ENCODE results near the gene CCDC88C. TPM values are rescaled to one million over a fixed set of nuclear protein-coding genes. Genes with fewer than 3 reads are reported as not detected.

Gene CCDC88C
- total RNA-seq, 1 donor = 0.36 TPM

GRCh38 chr14:91309756-91310280 is 107.8 kb downstream of the CCDC88C start:
- Histone ChIP-seq H2AFZ (ENCODE audit: low read length) (no peak overlapping the region), H3K9me3 (ENCODE audit: low read depth, low read length) (no peaks in the 10 kb centered on the region), H3K4me1 (ENCODE audit: insufficient read depth, low read length) (no peaks in the 10 kb centered on the region), H3K4me3 (ENCODE audit: insufficient read depth, low read length) (no peak overlapping the region), H4K20me1 (ENCODE audit: insufficient read depth, low read length) (no peaks in the 10 kb centered on the region), H3K79me2 (ENCODE audit: insufficient read depth, low read length) (no peaks in the 10 kb centered on the region), H3K27me3 (ENCODE audit: insufficient read depth, low read length) (peaks cover 7% of the 10 kb centered on the region), H3K27ac (ENCODE audit: low read depth, low read length) (no peak overlapping the region), H3K4me2 (ENCODE audit: insufficient read depth, low read length) (no peak overlapping the region), H3K36me3 (ENCODE audit: insufficient read depth, low read length) (no peaks in the 10 kb centered on the region)
- TF ChIP-seq, protein P1, sequence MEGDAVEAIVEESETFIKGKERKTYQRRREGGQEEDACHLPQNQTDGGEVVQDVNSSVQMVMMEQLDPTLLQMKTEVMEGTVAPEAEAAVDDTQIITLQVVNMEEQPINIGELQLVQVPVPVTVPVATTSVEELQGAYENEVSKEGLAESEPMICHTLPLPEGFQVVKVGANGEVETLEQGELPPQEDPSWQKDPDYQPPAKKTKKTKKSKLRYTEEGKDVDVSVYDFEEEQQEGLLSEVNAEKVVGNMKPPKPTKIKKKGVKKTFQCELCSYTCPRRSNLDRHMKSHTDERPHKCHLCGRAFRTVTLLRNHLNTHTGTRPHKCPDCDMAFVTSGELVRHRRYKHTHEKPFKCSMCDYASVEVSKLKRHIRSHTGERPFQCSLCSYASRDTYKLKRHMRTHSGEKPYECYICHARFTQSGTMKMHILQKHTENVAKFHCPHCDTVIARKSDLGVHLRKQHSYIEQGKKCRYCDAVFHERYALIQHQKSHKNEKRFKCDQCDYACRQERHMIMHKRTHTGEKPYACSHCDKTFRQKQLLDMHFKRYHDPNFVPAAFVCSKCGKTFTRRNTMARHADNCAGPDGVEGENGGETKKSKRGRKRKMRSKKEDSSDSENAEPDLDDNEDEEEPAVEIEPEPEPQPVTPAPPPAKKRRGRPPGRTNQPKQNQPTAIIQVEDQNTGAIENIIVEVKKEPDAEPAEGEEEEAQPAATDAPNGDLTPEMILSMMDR (IDR thresholded peaks at IDR 0.05; ENCODE audit: extremely low read depth, low read depth, low read length) = no peak
- DNase-seq (ENCODE audit: insufficient read length, low spot score, missing footprints) = no peak

GRCh38 chr14:91308337-91308736 is 109.3 kb downstream of the CCDC88C start:
- no peak overlapping the region for H2AFZ ChIP-seq (ENCODE audit: low read length)
- no peak overlapping the region for H3K27ac ChIP-seq (ENCODE audit: low read depth, low read length)
- no peaks in the 10 kb centered on the region for H3K79me2 ChIP-seq (ENCODE audit: insufficient read depth, low read length)
- H3K9me3 ChIP-seq (ENCODE audit: low read depth, low read length) = no peaks in the 10 kb centered on the region
- no peaks in the 10 kb centered on the region for H3K4me1 ChIP-seq (ENCODE audit: insufficient read depth, low read length)
- H3K36me3 ChIP-seq (ENCODE audit: insufficient read depth, low read length) = no peaks in the 10 kb centered on the region
- peaks cover 14% of the 10 kb centered on the region for H3K27me3 ChIP-seq (ENCODE audit: insufficient read depth, low read length)
- no peak for DNase-seq (ENCODE audit: insufficient read length, low spot score, missing footprints)
- TF ChIP-seq, protein P1 (IDR thresholded peaks at IDR 0.05; ENCODE audit: extremely low read depth, low read depth, low read length) = no peak
- no peak overlapping the region for H3K4me3 ChIP-seq (ENCODE audit: insufficient read depth, low read length)
- H4K20me1 ChIP-seq (ENCODE audit: insufficient read depth, low read length) = no peaks in the 10 kb centered on the region
- no peak overlapping the region for H3K4me2 ChIP-seq (ENCODE audit: insufficient read depth, low read length)

DNA sequence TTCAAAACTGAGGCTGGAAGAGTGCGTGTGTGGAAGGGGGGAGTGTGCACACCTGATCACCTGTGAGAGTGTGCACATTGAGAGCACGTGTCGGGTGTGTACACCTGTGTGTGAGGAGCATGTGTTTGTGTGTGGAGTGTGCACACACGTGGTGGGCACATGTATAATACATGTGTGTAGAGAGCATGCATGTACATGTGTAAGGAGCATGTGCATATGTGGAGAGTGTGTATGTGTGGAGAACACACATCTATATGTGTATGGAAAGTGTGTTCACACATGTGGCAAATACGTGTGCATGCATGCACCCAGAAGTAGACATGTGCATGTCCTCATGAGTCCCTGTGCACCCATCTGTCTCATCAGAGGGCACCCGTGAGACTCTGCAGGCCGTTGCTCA is 110.0 kb downstream of the CCDC88C start:
- Histone ChIP-seq H4K20me1 (ENCODE audit: insufficient read depth, low read length) (no peaks in the 10 kb centered on the region), H3K36me3 (ENCODE audit: insufficient read depth, low read length) (no peaks in the 10 kb centered on the region), H3K9me3 (ENCODE audit: low read depth, low read length) (no peaks in the 10 kb centered on the region), H2AFZ (ENCODE audit: low read length) (no peak overlapping the region), H3K4me3 (ENCODE audit: insufficient read depth, low read length) (no peak overlapping the region), H3K27ac (ENCODE audit: low read depth, low read length) (no peak overlapping the region), H3K4me1 (ENCODE audit: insufficient read depth, low read length) (no peaks in the 10 kb centered on the region), H3K27me3 (ENCODE audit: insufficient read depth, low read length) (peaks cover 14% of the 10 kb centered on the region), H3K4me2 (ENCODE audit: insufficient read depth, low read length) (no peak overlapping the region), H3K79me2 (ENCODE audit: insufficient read depth, low read length) (no peaks in the 10 kb centered on the region)
- TF ChIP-seq, protein P1 (IDR thresholded peaks at IDR 0.05; ENCODE audit: extremely low read depth, low read depth, low read length) = no peak
- DNase-seq (ENCODE audit: insufficient read length, low spot score, missing footprints) = no peak

DNA sequence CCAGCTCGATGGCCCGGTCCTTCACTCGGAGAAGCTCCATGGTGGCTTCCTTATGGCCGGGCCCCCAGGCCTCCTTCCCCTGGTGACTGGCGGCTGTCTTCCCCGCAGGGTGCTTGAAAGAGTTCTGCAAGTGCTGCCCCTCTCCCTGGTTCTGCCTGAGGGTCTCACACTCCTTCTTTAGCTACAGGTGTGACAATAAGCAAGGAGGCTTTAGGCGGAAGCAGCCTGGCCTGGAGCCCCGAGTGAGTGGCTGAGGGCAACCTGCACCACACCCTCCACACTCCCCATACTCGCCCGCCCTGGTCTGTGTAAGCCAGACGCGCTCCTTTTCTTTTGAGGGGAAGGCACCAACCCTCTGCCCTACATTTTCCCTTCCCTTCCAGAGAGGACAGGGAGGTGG is 110.6 kb downstream of the CCDC88C start:
- no peaks in the 10 kb centered on the region for H3K9me3 ChIP-seq (ENCODE audit: low read depth, low read length)
- H3K4me2 ChIP-seq (ENCODE audit: insufficient read depth, low read length) = no peak overlapping the region
- DNase-seq (ENCODE audit: insufficient read length, low spot score, missing footprints) = no peak
- no peaks in the 10 kb centered on the region for H3K36me3 ChIP-seq (ENCODE audit: insufficient read depth, low read length)
- H3K79me2 ChIP-seq (ENCODE audit: insufficient read depth, low read length) = no peaks in the 10 kb centered on the region
- H3K4me1 ChIP-seq (ENCODE audit: insufficient read depth, low read length) = no peaks in the 10 kb centered on the region
- peaks cover 14% of the 10 kb centered on the region for H3K27me3 ChIP-seq (ENCODE audit: insufficient read depth, low read length)
- no peaks in the 10 kb centered on the region for H4K20me1 ChIP-seq (ENCODE audit: insufficient read depth, low read length)
- no peak overlapping the region for H3K27ac ChIP-seq (ENCODE audit: low read depth, low read length)
- TF ChIP-seq, protein P1 (IDR thresholded peaks at IDR 0.05; ENCODE audit: extremely low read depth, low read depth, low read length) = no peak
- no peak overlapping the region for H2AFZ ChIP-seq (ENCODE audit: low read length)
- no peak overlapping the region for H3K4me3 ChIP-seq (ENCODE audit: insufficient read depth, low read length)

Measured in osteoblast (primary cell).